ENCODE results near the gene TTC9.
"Not testable (repeated sequence)": the region's sequence is repeated elsewhere in the genome, so short reads cannot be mapped to it uniquely, and the experiment has no call there.

DNA sequence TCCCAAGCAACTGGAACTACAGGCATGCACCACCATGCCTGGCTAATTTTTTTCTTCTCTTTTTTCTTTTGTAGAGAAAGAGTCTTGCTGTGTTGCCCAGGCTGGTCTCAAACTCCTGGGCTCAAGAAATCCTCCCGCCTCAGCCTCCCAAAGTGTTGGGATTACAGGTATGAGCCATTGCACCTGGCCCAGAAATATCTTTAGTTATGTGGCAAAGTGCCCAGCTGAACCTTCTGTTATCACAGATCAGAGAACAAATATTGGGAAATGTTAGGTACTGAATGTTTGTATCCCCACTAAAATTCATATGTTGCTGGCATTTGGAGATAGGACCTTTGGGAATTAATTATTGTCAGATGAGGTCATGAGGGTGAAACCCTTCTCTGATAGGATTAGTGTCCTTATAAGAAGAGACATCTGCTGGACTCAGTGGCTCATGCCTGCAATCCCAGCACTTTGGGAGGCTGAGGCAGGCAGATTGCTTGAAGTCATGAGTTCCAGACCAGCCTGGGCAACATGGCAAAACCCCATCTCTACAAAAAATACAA is 62.0 kb downstream of the TTC9 start:
- TF ChIP-seq, protein P1, sequence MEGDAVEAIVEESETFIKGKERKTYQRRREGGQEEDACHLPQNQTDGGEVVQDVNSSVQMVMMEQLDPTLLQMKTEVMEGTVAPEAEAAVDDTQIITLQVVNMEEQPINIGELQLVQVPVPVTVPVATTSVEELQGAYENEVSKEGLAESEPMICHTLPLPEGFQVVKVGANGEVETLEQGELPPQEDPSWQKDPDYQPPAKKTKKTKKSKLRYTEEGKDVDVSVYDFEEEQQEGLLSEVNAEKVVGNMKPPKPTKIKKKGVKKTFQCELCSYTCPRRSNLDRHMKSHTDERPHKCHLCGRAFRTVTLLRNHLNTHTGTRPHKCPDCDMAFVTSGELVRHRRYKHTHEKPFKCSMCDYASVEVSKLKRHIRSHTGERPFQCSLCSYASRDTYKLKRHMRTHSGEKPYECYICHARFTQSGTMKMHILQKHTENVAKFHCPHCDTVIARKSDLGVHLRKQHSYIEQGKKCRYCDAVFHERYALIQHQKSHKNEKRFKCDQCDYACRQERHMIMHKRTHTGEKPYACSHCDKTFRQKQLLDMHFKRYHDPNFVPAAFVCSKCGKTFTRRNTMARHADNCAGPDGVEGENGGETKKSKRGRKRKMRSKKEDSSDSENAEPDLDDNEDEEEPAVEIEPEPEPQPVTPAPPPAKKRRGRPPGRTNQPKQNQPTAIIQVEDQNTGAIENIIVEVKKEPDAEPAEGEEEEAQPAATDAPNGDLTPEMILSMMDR (IDR thresholded peaks at IDR 0.05) = not testable (repeated sequence)
- not testable (repeated sequence) for TF ChIP-seq EP300 (IDR thresholded peaks at IDR 0.05; ENCODE audit: low read depth)

All from transverse colon (tissue), 3 donors.